IPS-20b (cell line): Measurements from ENCODE around the gene APOC1.
A peak's percentile ranks its signal among the peaks of the same experiment; 100 is the strongest.
"Not testable (repeated sequence)": the region's sequence is repeated elsewhere in the genome, so short reads cannot be mapped to it uniquely, and the experiment has no call there.

Source experiments
- H3K27ac ChIP-seq: one replicate; pipeline ENCODE4 v1.5.1; 2013; ENCODE audit warnings: low read length
- H3K27me3 ChIP-seq: 2 replicates; pipeline ENCODE4 v1.6.1; 2013; ENCODE audit warnings: mild to moderate bottlenecking, low read length, inconsistent platforms; ENCODE audit not compliant: insufficient read depth
- H3K36me3 ChIP-seq: 2 replicates; pipeline ENCODE4 v1.6.1; 2013; ENCODE audit warnings: low read depth, mild to moderate bottlenecking, inconsistent platforms, low read length, moderate library complexity; ENCODE audit not compliant: insufficient read depth
- H3K4me1 ChIP-seq: 2 replicates; pipeline ENCODE4 v1.6.1; 2013; ENCODE audit warnings: mild to moderate bottlenecking, control low read depth, inconsistent platforms, low read length, moderate library complexity; ENCODE audit not compliant: insufficient read depth
- H3K4me3 ChIP-seq: 2 replicates; pipeline ENCODE4 v1.5.1; 2013; ENCODE audit warnings: mild to moderate bottlenecking, low read length, inconsistent platforms
- H3K9ac ChIP-seq: 2 replicates; pipeline ENCODE4 v1.6.1; 2013; ENCODE audit warnings: low read depth, mild to moderate bottlenecking, inconsistent platforms, low read length, moderate library complexity
- H3K9me3 ChIP-seq: 2 replicates; pipeline ENCODE4 v1.6.1; 2013; ENCODE audit warnings: mild to moderate bottlenecking, low read depth, low read length, inconsistent platforms; ENCODE audit not compliant: insufficient read depth

APOC1 gene

GRCh38 chr19:44905437-44906160 is 8.8 kb upstream of the APOC1 start, which contains the start of gene APOE:
Gene APOE (plus strand): TSS chr19:44905796. CDS start chr19:44906625, 829 bp downstream.
- Histone ChIP-seq H3K9ac (peak within 1 kb of the TSS; percentile 97), H3K27me3 (no peaks in the 10 kb centered on the region), H3K36me3 (peaks cover 53% of the 10 kb centered on the region), H3K4me3 (peak within 1 kb of the TSS; percentile 96), H3K9me3 (no peaks in the 10 kb centered on the region), H3K27ac (peak within 1 kb of the TSS; percentile 86), H3K4me1 (peaks cover 3% of the 10 kb centered on the region; the same call in 1 of the 2 replicates)

- no peaks in the 10 kb centered on the region for H3K27me3 ChIP-seq
- no peak overlapping the region for H3K9ac ChIP-seq
- no peak overlapping the region for H3K27ac ChIP-seq
- H3K4me1 ChIP-seq, result peaks cover 8% of the 10 kb centered on the region
- no peaks in the 10 kb centered on the region for H3K9me3 ChIP-seq
- H3K36me3 ChIP-seq, result peaks cover 33% of the 10 kb centered on the region
- no peak overlapping the region for H3K4me3 ChIP-seq
Observed at GRCh38 chr19:44907613-44908012, 6.8 kb upstream of the APOC1 start.

GRCh38 chr19:44908074-44908835 is 6.2 kb upstream of the APOC1 start:
- Histone ChIP-seq H3K36me3 (peaks cover 27% of the 10 kb centered on the region), H3K27ac (no peak overlapping the region), H3K4me3 (no peak overlapping the region), H3K4me1 (peaks cover 8% of the 10 kb centered on the region), H3K9ac (no peak overlapping the region), H3K9me3 (no peaks in the 10 kb centered on the region), H3K27me3 (no peaks in the 10 kb centered on the region)

- Histone ChIP-seq H3K4me3 (no peak overlapping the region), H3K36me3 (peaks cover 25% of the 10 kb centered on the region), H3K27ac (no peak overlapping the region), H3K27me3 (no peaks in the 10 kb centered on the region), H3K4me1 (peaks cover 7% of the 10 kb centered on the region), H3K9me3 (no peaks in the 10 kb centered on the region), H3K9ac (no peak overlapping the region)
Observed at GRCh38 chr19:44908836-44909261, 5.6 kb upstream of the APOC1 start.

GRCh38 chr19:44909775-44910174 is 4.6 kb upstream of the APOC1 start:
- Histone ChIP-seq H3K4me3 (no peak overlapping the region), H3K9ac (no peak overlapping the region), H3K4me1 (peaks cover 10% of the 10 kb centered on the region; the same call in 1 of the 2 replicates), H3K27me3 (no peaks in the 10 kb centered on the region), H3K27ac (no peak overlapping the region), H3K9me3 (no peaks in the 10 kb centered on the region), H3K36me3 (peaks cover 25% of the 10 kb centered on the region)

- H3K36me3 ChIP-seq, result peaks cover 22% of the 10 kb centered on the region
- not testable (repeated sequence) for H3K9ac ChIP-seq, H3K4me1 ChIP-seq, H3K9me3 ChIP-seq, H3K27me3 ChIP-seq, H3K4me3 ChIP-seq, H3K27ac ChIP-seq
Observed at GRCh38 chr19:44911896-44912295, 2.5 kb upstream of the APOC1 start.

- Histone ChIP-seq H3K9me3 (no peaks in the 10 kb centered on the region), H3K9ac (no peak overlapping the region), H3K36me3 (peaks cover 13% of the 10 kb centered on the region), H3K4me3 (no peak overlapping the region), H3K27me3 (no peaks in the 10 kb centered on the region), H3K27ac (no peak overlapping the region), H3K4me1 (peaks cover 10% of the 10 kb centered on the region; the same call in 1 of the 2 replicates)
Observed at GRCh38 chr19:44912854-44913253, 1.6 kb upstream of the APOC1 start.

- not testable (repeated sequence) for H3K36me3 ChIP-seq, H3K4me1 ChIP-seq, H3K27me3 ChIP-seq, H3K27ac ChIP-seq, H3K9me3 ChIP-seq
- H3K9ac ChIP-seq, result peak overlapping the region; percentile 91
- H3K4me3 ChIP-seq, result peak overlapping the region; percentile 84
Observed at GRCh38 chr19:44913512-44914432, 636 bp upstream of the APOC1 start.

- Histone ChIP-seq H3K27me3 (peaks cover 7% of the 10 kb centered on the region; the same call in 1 of the 2 replicates), H3K9ac (no peak overlapping the region), H3K4me3 (no peak overlapping the region), H3K36me3 (no peaks in the 10 kb centered on the region), H3K9me3 (no peaks in the 10 kb centered on the region), H3K4me1 (no peaks in the 10 kb centered on the region), H3K27ac (no peak overlapping the region)
Observed at GRCh38 chr19:44924243-44924725, 9.9 kb downstream of the APOC1 start.

GRCh38 chr19:44925114-44925891 is 10.9 kb downstream of the APOC1 start:
- Histone ChIP-seq H3K9ac (no peak overlapping the region), H3K9me3 (no peaks in the 10 kb centered on the region), H3K27me3 (peaks cover 7% of the 10 kb centered on the region; the same call in 1 of the 2 replicates), H3K36me3 (no peaks in the 10 kb centered on the region), H3K4me3 (no peak overlapping the region), H3K4me1 (no peaks in the 10 kb centered on the region), H3K27ac (no peak overlapping the region)
